Germinal center (tissue), 1 donor: ENCODE data around the gene NMNAT2.
"Not testable (repeated sequence)": the region's sequence is repeated elsewhere in the genome, so short reads cannot be mapped to it uniquely, and the experiment has no call there.

Source experiments
- DNase-seq: peaks from one replicate; pipeline ENCODE4 v3.0.0; 2012; ENCODE audit warnings: mixed read lengths, low spot score

The NMNAT2 gene

GRCh38 chr1:183417772-183418491, at the start of gene NMNAT2:
Gene NMNAT2, minus strand, starts transcription at chr1:183418380. Its CDS starts 113 bp downstream, at chr1:183418267.
- DNase-seq: no peak

GRCh38 chr1:183467687-183468086, 49.5 kb upstream of the NMNAT2 start:
- DNase-seq: no peak

GRCh38 chr1:183466781-183467180, 48.6 kb upstream of the NMNAT2 start:
- no peak for DNase-seq

GRCh38 chr1:183463566-183463965, 45.4 kb upstream of the NMNAT2 start:
- no peak for DNase-seq

GRCh38 chr1:183461350-183461749, 43.2 kb upstream of the NMNAT2 start:
- DNase-seq: no peak

- DNase-seq: no peak
Observed at GRCh38 chr1:183460596-183460995, 42.4 kb upstream of the NMNAT2 start.

- DNase-seq: no peak
Observed at GRCh38 chr1:183457449-183457848, 39.3 kb upstream of the NMNAT2 start.

- no peak for DNase-seq
Observed at GRCh38 chr1:183456826-183457225, 38.6 kb upstream of the NMNAT2 start.

- no peak for DNase-seq
Observed at GRCh38 chr1:183454377-183454776, 36.2 kb upstream of the NMNAT2 start.

GRCh38 chr1:183450093-183450492, 31.9 kb upstream of the NMNAT2 start:
- DNase-seq: no peak

- DNase-seq: no peak
Observed at GRCh38 chr1:183449223-183449770, 31.1 kb upstream of the NMNAT2 start.

GRCh38 chr1:183444243-183444642, 26.1 kb upstream of the NMNAT2 start:
- no peak for DNase-seq

- no peak for DNase-seq
Observed at GRCh38 chr1:183443466-183443865, 25.3 kb upstream of the NMNAT2 start.

GRCh38 chr1:183443011-183443410, 24.8 kb upstream of the NMNAT2 start:
- no peak for DNase-seq

GRCh38 chr1:183438060-183438459, 19.9 kb upstream of the NMNAT2 start:
- no peak for DNase-seq

- DNase-seq: no peak
Observed at GRCh38 chr1:183435497-183435896, 17.3 kb upstream of the NMNAT2 start.

GRCh38 chr1:183433703-183434102, 15.5 kb upstream of the NMNAT2 start:
- DNase-seq: no peak

GRCh38 chr1:183432548-183432875, 14.3 kb upstream of the NMNAT2 start:
- no peak for DNase-seq

- DNase-seq: no peak
Observed at GRCh38 chr1:183431840-183432547, 13.8 kb upstream of the NMNAT2 start.

GRCh38 chr1:183427591-183427990, 9.4 kb upstream of the NMNAT2 start:
- DNase-seq: not testable (repeated sequence)

GRCh38 chr1:183424691-183425090, 6.5 kb upstream of the NMNAT2 start:
- no peak for DNase-seq

- DNase-seq: no peak
Observed at GRCh38 chr1:183423541-183423940, 5.4 kb upstream of the NMNAT2 start.

GRCh38 chr1:183419399-183419798, 1.2 kb upstream of the NMNAT2 start:
- DNase-seq: no peak
